Hematopoietic multipotent progenitor cell treated with erythropoietin and hydrocortisone succinate and interleukin-3 and kit ligand, for 6 days (in vitro differentiated cells): ENCODE measurements around the gene ADSS2.
"Not testable (repeated sequence)": the region's sequence is repeated elsewhere in the genome, so short reads cannot be mapped to it uniquely, and the experiment has no call there.

Experiments
- DNase-seq: peaks from one replicate; pipeline ENCODE4 v3.0.0-alpha.2; 2015

The ADSS2 gene

GRCh38 chr1:244451539-244451950 lies at the start of gene ADSS2:
ADSS2 (minus strand) TSS chr1:244451909; CDS start chr1:244451817, 92 bp downstream.
- DNase-seq: no peak

- DNase-seq: not testable (repeated sequence)
These were observed 48.8 kb upstream of the ADSS2 start for GRCh38 chr1:244500515-244500914.

GRCh38 chr1:244499484-244499883 lies 47.8 kb upstream of the ADSS2 start:
- DNase-seq: not testable (repeated sequence)

- DNase-seq: no peak
These were observed 46.1 kb upstream of the ADSS2 start for GRCh38 chr1:244497805-244498204.

GRCh38 chr1:244496186-244496585 lies 44.5 kb upstream of the ADSS2 start:
- no peak for DNase-seq

- DNase-seq: no peak
These were observed 42.9 kb upstream of the ADSS2 start for GRCh38 chr1:244494653-244495052.

- DNase-seq: not testable (repeated sequence)
These were observed 33.3 kb upstream of the ADSS2 start for GRCh38 chr1:244484971-244485370.

GRCh38 chr1:244473059-244473605 lies 21.4 kb upstream of the ADSS2 start:
- DNase-seq: no peak

GRCh38 chr1:244466724-244467123 lies 15.0 kb upstream of the ADSS2 start:
- DNase-seq: no peak

GRCh38 chr1:244461245-244462071 lies 9.7 kb upstream of the ADSS2 start, which contains the start of gene CATSPERE:
CATSPERE (plus strand) TSS chr1:244461273; CDS start chr1:244461430, 157 bp downstream.
- peak; percentile 84 for DNase-seq

- peak; percentile 62 for DNase-seq
These were observed 8.5 kb upstream of the ADSS2 start for GRCh38 chr1:244460197-244460596.

GRCh38 chr1:244458781-244459180 lies 7.1 kb upstream of the ADSS2 start:
- DNase-seq: no peak

GRCh38 chr1:244456586-244456985 lies 4.9 kb upstream of the ADSS2 start:
- peak; percentile 47 for DNase-seq

- DNase-seq: no peak
These were observed 2.7 kb upstream of the ADSS2 start for GRCh38 chr1:244454412-244454811.

- peak; percentile 100 for DNase-seq
These were observed 464 bp upstream of the ADSS2 start for GRCh38 chr1:244451951-244452795.

GRCh38 chr1:244450597-244451538 lies 841 bp downstream of the ADSS2 start:
- DNase-seq: peak; percentile 75

GRCh38 chr1:244449936-244450508 lies 1.7 kb downstream of the ADSS2 start:
- no peak for DNase-seq

- no peak for DNase-seq
These were observed 3.3 kb downstream of the ADSS2 start for GRCh38 chr1:244448279-244449036.

- DNase-seq: no peak
These were observed 4.2 kb downstream of the ADSS2 start for GRCh38 chr1:244447552-244447951.

GRCh38 chr1:244447024-244447423 lies 4.7 kb downstream of the ADSS2 start:
- DNase-seq: no peak
